ENCODE data around the gene CCDC136.

DNA sequence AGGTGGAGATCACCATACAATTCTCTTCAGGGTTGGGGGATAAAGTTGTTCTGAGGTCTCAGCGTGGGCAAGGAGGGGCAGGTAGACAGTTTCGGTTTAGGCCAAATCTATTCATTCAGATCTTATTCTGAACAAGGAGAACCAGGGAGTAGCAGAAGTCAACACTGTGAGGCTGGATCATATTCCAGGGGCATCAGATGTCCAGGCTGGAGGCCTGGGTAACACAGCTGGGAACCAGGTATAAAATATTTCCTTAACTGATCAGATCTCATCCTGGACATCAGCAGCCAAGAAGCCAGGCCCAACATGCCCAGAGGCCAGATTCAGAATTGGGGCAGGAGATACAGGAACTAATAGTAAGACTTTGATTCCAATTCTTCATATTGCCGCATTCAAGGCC, 19.2 kb downstream of the CCDC136 start:
- no peak for TF ChIP-seq CTCF (IDR thresholded peaks at IDR 0.05 in 8 of 11, conservative IDR thresholded peaks at IDR 0.05 in 3 of 11)
- TF ChIP-seq POLR2AphosphoS5 (IDR thresholded peaks at IDR 0.05): no peak
- TF ChIP-seq POLR2A (IDR thresholded peaks at IDR 0.05): no peak
